GM19467 (cell line): Measurements from ENCODE around the gene MACROD2.
"Not testable (repeated sequence)": the region's sequence is repeated elsewhere in the genome, so short reads cannot be mapped to it uniquely, and the experiment has no call there.

Experiments
- ATAC-seq: cut with Tn5 transposase; IDR thresholded peaks from one replicate; pipeline ENCODE4 v1.9.1; 2021; ENCODE audit warnings: mild to moderate bottlenecking, moderate library complexity; ENCODE audit not compliant: unreplicated experiment

MACROD2 gene

DNA sequence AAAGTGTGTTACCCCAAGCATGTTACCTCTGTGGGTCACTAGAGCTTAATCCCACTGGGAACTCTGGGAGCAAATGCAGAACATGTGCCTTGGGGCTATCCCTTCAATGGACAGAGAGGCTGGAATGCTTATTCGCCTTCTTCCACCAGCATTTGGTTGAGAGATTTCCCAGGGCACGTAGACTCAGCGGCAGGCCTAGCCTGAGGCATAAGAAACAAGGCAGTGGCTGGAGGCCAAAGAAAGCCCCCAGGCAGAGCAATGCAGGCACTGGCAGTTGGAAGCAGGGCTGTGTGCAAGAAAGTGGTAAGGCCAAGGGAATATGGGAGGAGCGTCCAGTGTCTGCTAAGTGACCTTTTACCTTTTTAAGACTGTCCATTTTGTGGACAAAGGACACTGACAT lies 456.1 kb downstream of the MACROD2 start:
- ATAC-seq = no peak

DNA sequence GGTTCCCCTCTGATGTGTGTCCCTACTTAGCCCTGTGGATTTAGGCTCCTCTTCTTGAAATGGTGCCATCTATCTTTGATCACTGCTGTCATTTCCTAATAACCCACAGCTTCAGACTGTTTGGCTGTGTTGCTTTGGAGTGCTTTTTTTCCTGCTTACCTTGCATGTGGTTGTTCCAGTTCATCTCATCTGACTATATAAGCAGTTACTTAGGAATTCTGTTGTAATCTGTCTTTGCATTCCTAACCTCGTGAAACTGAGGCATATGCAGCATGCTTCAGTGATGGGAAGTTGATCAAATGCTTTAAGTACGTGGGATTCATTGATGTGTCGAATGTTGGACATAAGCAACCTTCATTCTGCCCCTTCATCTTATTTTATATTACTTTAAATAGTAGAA lies 457.9 kb downstream of the MACROD2 start:
- no peak for ATAC-seq

DNA sequence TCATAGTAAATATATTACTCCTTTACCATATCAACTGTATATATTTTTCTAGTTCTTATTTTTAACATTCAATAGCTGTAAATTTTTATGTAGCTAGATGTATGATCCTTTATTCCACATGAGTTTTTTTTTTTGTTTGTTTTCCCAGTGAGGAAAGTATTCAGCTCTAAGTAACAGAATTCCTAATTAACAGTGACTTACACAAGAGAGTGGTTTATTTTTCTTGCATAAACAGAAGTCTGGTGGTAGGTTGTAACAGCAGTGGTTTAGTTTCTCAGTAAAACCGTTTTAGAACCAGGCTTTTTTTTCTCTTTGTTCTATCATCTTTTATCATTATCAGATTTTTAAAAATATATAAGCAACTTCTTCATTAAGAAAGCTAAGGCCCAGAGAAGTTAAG lies 459.0 kb downstream of the MACROD2 start:
- no peak for ATAC-seq

DNA sequence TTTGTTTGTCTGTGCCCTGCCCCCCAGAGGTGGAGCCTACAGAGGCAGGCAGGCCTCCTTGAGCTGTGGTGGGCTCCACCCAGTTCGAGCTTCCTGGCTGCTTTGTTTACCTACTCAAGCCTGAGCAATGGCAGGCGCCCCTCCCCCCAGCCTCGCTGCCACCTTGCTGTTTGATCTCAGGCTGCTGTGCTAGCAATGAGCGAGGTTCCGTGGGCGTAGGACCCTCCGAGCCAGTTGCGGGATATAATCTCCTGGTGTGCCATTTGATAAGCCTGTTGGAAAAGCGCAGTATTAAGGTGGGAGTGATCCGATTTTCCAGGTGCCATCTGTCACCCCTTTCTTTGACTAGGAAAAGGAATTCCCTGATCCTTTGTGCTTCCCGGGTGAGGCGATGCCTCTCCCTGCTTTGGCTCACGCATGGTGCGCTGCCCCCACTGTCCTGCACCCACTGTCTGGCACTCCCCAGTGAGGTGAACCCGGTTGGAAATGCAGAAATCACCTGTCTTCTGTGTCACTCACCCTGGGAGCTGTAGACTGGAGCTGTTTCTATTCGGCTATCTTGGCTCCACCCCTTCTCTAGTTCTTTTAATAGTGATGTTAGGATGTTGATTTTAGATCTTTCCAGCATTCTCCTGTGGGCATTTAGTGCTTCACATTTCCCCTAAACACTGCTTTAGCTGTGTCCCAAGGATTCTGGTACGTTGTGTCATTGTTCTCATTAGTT lies 471.9 kb downstream of the MACROD2 start:
- ATAC-seq = not testable (repeated sequence)

DNA sequence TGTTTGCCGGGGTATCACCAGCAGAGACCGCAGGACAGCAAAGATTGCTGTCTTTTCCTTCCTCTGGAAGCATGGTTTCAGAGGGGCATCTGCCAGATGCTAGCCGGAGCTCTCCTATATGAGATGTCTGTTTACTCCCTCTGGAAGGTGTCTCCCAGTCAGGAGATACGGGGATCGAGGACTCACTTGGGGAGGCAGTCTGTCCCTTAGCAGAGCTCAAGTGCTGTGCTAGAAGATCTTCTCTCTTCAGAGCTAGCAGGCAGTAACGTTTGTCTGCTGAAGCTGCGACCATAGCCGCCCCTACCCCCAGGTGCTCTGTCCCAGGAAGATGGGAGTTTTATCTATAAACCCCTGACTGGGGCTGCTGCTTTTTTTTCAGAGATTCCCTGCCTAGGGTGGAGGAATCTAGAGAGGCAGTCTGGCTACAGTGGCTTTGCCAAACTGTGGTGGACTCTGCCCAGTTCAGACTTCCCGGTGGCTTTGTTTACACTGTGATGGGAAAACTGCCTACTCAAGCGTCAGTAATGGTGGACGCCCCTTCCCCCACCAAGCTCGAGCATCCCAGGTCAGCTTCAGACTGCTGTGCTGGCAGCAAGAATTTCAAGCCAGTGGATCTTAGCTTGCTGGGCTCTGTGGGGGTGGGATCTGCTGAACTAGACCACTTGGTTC lies 475.0 kb downstream of the MACROD2 start:
- no peak for ATAC-seq

DNA sequence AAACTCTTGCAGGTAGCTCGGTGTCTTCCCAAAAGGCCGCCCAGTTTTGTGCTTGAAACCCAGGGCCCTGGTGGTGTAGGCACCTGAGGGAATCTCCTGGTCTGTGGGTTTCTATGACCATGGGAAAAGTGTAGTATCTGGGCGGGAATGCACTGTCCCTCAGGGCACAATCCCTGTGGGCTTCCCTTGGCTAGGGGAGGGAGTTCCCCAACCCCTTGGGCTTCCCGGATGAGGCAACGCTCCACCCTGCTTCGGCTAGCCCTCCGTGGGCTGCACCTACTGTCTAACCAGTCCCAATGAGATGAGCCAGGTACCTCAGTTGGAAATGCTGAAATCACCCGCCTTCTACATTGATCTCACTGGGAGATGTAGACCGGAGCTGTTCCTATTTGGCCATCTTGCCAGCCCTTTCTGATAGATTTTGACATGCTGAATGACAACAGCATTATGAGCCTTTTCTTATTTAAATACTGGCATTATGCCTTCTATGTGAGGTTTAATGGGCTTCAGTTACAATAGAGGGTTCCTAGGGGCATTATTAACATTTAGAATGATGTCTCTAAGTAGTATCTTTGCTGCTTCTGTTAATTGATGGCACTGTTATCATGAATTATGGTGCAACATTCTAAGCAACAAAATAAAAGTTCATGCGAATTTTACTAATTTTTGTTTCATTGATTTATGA lies 475.8 kb downstream of the MACROD2 start:
- ATAC-seq = no peak

DNA sequence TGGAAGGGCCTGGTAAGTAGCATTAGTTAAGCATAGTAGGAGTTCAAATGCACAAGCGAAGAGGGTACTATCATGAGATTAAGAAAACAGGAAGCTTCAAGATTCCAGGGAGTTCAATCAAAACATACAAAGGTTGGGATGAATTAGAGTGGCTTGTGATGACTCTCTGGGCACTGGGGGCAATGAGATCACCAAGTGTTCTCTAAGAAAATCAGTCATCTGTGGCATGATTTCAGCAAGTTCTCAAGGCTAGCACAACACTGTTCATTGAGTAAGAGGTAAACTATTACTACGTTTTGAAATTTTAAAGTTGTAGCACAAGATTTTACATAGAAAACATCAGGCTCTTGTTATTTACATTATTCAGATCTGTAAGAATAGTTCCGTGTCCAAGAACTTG lies 481.8 kb downstream of the MACROD2 start:
- no peak for ATAC-seq

DNA sequence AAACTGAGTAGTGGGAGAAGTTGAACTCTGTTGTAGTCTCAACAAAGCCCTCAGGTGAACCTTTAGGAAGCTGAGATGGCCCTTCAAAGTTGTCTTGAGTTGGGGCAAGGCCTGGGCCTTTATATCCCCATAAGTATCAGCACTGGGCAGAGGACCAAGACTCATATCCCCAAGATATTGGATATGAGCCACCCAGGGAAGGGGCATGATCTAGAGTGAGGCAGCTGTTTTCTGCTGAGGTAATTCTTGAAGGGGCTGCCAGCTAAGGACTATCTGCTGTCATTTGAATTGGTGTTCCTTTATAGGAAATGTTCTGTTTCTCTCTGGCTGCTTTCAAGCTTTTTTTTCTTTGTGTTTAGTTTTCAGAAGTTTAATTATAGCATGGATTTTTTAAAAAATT lies 482.8 kb downstream of the MACROD2 start:
- no peak for ATAC-seq

DNA sequence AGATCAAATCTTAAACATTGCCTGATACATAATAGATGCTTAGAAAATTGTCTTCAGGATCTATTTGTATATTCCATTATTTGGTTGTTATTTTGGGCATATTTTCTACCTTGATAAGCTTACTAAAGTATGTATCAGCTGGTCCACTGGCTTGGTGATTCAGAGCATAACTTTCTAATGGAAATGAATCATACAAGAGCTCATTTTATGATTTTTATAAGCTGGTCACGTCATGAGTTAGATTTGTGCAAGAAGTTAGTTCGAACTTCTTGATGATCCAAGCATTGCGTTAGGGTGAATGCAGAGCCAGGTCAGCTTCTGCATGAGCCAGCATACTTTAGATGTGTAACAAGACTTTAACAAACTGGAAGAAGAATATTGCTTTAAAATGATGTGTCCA lies 486.5 kb downstream of the MACROD2 start:
- no peak for ATAC-seq

DNA sequence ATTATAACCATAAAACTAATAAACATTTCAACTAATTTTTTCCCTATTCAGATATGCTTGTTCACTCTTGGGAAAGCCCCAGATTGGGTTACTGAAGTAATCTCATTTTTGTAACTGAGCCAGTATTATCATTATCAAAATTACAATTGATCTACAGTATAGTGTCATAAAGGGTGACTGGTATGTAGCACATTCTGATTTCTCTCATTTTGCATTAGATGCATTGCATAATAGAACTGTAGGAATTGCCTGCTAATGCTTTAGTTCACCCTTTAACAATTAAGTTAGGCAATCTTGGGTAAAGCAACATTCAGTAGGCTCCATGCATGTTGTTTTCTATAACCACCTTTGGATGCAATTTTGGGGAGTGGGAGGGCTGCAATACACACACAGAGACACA lies 492.9 kb downstream of the MACROD2 start:
- no peak for ATAC-seq

DNA sequence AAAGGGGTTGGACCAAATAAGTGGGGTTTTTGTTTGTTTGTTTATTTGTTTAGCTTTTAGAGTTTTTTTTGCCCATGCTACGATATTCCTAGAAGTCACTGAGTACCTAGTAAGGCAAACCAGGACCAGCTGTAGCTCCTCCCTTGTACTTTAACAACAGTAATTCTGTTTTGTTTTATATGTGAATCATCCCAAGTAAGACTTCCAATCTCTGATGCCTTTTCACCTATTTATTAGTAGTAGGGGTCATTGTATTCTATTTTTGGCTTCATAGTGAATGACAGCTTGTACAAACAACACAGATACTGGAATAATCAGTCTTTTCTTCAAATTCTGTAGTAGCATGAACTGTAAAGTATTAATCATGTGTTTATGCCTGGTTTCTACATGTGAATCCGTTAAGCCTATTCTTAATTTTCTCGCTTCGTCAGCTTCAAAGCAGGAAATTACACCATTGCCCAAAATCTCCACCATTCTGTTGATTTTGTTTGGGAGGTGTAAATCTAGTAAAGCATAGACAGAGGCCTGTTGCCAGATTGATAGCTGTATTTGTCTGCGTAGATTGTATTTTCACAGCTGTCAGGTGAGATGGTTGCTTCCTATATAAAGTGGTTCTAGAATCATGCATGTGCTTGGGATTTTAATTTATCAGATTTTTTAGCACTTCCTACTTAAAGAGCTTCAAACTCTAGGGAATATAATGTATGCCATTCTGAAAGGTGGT lies 493.6 kb downstream of the MACROD2 start:
- ATAC-seq = no peak

DNA sequence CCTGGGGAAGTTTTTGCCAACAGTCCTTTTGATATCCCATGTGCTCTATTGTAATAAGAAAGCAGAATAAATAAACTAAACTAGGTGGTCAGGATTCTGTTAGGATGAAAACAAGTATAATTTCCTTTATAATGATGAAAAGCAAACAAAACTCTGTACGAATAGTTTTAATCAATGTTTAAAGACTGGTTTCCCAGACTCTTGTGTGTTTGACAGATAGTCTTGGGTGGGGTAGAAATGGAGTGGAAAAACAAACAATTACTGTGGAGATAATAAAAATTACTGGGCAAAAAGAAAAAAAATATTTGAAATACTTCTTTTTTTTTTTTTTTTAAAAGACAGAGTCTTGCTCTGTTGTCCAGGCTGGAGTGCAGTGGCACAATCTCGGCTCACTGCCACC lies 494.2 kb downstream of the MACROD2 start:
- ATAC-seq = no peak

DNA sequence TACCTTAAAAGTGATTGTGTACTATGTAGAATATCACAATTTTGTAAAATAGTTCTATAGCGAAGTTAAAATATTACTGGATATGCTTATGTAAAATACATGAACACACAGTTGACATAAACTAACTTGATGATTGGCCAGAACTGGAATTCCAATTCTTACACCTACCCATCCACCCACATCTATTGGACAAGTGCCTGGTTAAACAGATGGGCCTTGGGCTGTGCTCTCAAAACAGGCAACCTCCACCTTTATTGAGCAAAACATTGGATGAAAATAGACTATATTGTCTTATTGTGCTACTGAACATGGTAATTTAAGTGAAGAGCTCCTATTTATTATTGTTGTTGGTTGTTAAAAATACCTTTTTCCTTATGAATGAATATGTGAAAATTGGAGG lies 496.1 kb downstream of the MACROD2 start:
- ATAC-seq = no peak

DNA sequence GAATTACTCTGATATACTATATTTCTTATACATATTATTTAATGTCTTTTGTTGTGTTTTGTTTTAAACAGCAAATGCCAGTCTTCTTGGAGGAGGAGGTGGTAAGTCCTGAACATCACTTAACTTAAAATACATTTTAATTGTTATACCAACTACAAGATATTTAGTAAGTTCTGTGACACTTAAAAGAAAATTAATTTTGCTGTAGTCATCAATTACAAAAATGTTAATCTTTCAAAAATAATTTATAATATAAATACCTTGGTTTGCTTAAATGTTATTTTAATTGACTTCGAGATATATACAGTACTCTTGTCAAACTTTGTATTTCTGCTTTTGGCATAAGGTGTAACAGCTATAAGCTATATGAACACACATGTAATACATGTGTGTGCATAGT lies 498.1 kb downstream of the MACROD2 start:
- ATAC-seq = no peak

DNA sequence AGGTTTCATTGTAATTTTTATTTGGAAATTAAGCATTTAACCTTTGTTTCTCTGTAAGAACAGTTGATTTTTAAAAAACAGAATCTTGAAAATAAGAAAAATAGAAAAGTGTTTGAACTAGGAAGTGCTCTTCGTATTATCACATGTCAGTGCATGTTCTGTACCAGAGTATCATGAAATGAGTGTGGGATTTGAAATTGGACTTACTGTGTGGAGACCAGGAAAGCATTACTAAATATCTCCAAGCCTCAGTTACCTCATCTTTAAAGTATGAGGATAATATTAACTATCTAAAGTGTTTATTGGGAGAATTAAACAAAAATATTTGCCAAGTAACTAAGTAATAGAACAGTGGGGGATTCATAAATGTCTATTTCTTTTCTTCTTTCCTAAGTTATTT lies 499.0 kb downstream of the MACROD2 start:
- no peak for ATAC-seq

DNA sequence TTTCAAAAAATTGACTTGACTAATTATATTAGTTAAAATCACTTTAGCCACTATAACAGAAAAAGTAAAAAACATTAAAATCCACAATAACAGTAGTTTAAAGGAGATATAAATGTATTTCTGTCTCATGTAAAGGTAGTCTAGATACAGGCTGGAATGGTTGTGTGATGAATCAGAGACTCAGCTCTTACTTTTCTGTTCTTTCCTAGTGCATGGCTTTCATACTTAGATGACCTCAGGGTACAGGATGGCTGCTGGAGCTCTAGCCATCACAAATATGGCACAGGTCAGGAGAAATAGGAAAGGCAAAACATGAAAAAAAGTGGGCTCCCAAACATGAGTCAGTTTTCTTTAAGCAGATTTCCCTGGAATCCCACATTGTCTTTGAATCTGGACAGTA lies 499.8 kb downstream of the MACROD2 start:
- ATAC-seq = no peak

DNA sequence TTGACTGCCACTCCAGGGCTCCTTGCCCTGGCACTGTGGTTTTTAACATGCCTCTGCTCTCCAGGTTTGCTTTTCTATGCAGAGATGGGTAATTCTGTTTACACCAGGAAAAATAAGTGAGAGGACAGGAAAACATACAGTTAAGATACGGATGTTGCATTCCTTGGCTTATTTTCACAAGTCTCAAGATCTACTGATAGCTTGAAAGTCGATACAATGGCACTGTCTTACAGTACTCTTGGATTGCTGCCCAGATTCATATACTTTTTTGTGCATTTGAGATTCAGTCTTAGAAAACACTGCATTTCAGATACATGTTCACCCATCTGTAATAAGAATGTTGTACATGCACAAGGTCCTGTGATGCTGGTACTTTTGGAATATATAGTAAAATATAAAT lies 501.7 kb downstream of the MACROD2 start:
- ATAC-seq = no peak

DNA sequence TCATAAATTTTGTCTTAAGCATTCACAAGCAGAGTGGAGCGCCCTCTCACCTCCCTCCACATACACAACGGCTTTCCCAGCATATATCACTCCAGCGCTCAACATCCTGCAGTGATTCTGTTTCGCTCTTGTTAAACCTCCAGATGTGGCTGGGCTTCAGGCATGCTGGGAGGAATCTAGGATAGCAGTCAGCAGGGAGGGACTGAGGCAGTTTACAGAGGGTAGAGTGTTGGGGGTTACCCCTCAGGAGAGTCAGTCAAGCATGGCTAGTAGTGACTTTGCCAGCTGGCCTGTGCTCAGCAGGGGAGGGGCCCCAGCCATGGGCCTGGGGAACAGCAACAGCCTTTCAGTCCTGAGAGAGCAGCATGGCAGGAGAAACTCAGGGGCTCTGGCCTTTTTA lies 503.5 kb downstream of the MACROD2 start:
- no peak for ATAC-seq

DNA sequence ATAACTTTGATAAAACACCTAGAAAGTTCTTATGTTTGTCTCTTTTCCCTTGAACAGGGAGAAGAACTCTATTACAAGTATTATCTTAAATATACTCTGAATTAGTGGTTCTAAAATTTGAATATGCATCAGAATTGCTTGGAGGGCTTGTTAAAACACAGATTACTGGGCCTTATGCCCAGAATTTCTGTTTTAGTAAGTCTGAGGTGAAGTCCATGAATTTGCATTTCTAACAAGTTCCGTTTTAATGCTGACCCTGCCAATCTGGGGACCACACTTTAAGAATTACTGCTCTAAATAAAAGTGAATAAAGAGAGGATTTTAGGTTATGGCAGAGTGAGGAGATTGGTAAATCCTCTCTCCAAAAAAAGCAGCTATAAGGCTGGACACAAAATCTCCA lies 510.2 kb downstream of the MACROD2 start:
- no peak for ATAC-seq

DNA sequence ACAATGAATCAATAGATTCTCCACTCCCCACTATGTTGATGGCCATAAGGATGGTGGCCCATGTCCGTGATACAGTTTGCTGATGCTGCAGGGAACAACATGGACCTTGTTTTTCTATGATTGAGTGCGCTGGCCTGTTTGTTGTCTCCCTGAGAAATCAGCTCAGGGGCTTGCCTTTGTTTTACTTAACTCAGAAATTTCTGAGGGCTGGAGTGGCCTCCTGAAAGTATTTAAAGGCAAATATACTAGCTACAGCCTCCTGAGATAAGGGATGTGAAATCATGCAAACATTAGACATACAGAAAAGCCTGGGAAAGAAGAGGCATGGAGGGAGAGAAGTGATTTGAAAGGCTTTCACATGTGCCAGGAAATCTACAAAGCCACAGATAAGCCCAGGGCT lies 512.4 kb downstream of the MACROD2 start:
- ATAC-seq = no peak

DNA sequence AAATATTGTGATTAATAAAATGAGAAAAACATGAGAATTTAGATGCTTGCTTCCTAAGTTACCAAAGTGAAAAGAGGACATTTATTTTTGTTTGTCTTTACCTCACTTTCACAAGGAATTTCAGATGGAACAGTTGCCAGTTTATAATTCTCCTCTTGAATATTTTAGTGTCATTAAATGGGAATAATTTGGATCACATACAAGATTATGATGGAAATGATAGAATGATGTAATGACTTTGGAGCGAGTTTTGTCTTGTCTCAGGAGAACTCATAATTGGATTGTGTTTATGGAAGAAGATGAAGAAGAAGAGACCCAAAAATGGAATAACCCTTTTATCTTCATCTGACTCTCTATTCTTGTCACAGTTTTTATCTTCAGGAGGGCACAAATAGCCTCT lies 515.0 kb downstream of the MACROD2 start:
- ATAC-seq = no peak

DNA sequence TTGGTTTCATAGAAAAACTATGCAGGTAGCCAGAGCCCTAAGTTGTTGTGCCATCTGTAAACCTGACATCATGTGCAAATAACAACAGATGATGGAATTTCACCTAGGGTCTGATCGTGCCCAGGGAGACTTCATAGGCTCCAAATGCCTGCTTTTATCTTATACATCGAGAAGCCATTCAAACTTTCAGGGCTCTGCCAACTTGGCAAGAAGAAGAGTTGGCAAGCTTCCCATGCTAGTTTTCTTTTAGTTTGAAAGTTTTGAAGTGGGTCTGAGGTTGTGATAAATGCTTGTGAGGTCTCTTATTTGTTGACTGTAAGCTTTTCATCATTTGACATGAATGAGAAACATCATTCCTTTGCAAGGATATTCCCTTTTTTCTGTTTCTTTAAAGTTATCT lies 517.5 kb downstream of the MACROD2 start:
- ATAC-seq = no peak
